HFF-Myc (cell line): ENCODE measurements around the gene PDGFRA.

Source experiments
- DNase-seq: peaks from one replicate; pipeline ENCODE4 v3.0.0-alpha.2; 2011; ENCODE audit warnings: low read depth; ENCODE audit errors: extremely low read depth
- H3K4me3 ChIP-seq: replicated peaks from 2 replicates; pipeline ENCODE4 v1.5.1; 2011; ENCODE audit warnings: low read depth, mild to moderate bottlenecking, control low read depth, low read length
- CTCF ChIP-seq: IDR thresholded peaks from 2 replicates; pipeline ENCODE4 v1.5.1; 2012; ENCODE audit warnings: mild to moderate bottlenecking, low read depth, low read length, control low read depth; ENCODE audit errors: missing control alignments

PDGFRA gene

GRCh38 chr4:54192811-54193210 is 36.3 kb upstream of the PDGFRA start:
- TF ChIP-seq CTCF = no peak
- no peak overlapping the region for H3K4me3 ChIP-seq
- DNase-seq = no peak

- TF ChIP-seq CTCF = no peak
- no peak for DNase-seq
- H3K4me3 ChIP-seq = no peak overlapping the region
These were observed 31.2 kb upstream of the PDGFRA start for GRCh38 chr4:54197926-54198325.

GRCh38 chr4:54199919-54200318 is 29.2 kb upstream of the PDGFRA start:
- DNase-seq = no peak
- TF ChIP-seq CTCF = no peak
- H3K4me3 ChIP-seq = no peak overlapping the region

GRCh38 chr4:54209617-54210016 is 19.5 kb upstream of the PDGFRA start:
- no peak for TF ChIP-seq CTCF
- DNase-seq = no peak

GRCh38 chr4:54213001-54213400 is 16.1 kb upstream of the PDGFRA start:
- DNase-seq = no peak
- TF ChIP-seq CTCF = no peak
- no peak overlapping the region for H3K4me3 ChIP-seq

More at GRCh38 chr4:54209617-54210016, 19.5 kb upstream of the PDGFRA start:
- no peak overlapping the region for H3K4me3 ChIP-seq

- no peak overlapping the region for H3K4me3 ChIP-seq
- no peak for TF ChIP-seq CTCF
- DNase-seq = no peak
These were observed 15.3 kb upstream of the PDGFRA start for GRCh38 chr4:54213761-54214160.

GRCh38 chr4:54215379-54216077 is 13.6 kb upstream of the PDGFRA start:
- no peak for TF ChIP-seq CTCF
- no peak for DNase-seq
- no peak overlapping the region for H3K4me3 ChIP-seq
